ENCODE data around the gene TSPEAR.
"Not testable (repeated sequence)": the region's sequence is repeated elsewhere in the genome, so short reads cannot be mapped to it uniquely, and the experiment has no call there.

Gene TSPEAR

DNA sequence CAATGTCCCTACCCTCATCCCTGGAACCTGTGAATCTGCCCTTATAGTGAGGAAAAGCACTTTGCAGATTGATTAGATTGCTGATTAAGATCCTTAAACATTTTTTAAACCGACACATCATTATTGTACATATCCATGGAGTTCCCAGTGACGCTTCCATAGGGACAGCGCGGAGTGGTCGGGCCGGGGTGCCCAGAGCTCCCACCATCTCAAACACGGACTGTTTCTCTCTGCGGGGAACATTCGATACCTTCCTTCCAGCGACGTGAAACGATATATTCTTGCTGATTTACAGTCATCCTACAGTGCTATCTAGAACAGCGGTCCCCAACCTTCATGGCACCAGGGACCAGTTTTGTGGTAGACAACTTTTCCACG is 10.4 kb downstream of the TSPEAR start:
- DNase-seq, result no peak

DNA sequence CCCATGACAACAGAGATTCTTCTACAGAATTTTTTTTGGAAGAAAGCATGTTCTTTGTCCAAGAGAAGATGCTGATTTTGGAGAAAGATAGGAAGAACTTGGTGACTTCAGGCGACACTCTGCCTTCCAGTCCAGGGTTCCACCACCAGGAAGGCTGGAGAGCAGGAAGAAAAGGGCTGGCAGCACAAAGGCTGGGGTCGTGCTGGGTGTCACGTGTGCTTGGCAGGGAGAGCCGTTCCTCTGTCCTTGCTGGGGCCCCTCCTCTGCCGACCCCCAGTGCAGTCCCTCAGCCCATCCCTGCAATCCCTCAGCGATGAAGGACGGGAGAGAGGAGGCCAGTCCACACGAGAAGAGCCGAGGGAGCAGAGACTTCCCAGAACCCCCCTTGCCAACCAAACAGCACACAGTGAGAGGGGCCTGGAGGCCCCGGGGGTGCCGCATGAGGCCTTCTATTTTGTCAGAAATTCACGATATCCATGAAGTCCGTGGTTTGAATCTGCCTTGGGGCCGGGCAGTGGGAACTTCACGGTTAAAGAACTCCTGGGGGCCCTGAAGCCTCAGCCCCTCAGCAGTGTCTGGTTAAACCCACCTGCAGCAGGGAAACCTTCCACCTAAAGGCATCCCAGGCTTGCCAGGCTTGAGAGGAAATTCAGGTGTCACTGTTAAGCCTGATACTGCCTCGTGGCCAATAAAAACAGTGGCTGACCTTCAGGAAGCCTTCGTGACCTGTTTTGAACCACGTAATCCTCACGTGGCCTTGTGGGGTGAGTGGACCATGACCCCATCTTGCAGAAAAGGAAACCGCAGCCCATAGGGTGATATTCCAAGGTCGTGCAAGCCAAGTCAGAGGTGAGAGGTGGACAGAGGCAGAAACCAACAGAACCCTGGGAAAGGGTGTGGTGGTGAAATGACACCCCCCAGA is 11.0 kb downstream of the TSPEAR start:
- no peak for DNase-seq

DNA sequence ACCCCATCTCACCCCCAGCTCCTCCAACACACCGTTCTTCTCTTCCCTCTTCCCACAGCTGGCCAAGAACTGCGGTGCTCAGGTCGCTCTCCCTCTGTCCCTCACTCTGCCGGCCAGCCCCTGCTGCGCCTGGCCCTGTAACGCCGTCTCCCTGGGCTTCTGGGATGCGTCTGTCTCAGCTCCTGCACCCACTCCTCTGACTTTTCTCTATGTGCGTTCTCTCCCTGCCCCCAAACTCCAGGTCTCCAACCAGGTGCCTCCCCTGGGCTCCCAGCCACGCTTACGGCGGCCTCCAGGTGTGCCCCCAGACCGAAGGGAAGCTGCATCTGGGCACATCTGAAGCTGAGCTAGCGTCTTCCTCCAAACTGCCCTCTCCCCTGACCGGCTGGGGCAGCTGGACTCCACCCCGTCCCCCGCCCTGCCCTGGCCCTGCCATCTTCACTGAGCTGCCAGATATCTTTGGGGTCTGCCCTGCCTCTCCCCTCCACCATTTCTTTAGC is 11.8 kb downstream of the TSPEAR start:
- DNase-seq, result no peak

DNA sequence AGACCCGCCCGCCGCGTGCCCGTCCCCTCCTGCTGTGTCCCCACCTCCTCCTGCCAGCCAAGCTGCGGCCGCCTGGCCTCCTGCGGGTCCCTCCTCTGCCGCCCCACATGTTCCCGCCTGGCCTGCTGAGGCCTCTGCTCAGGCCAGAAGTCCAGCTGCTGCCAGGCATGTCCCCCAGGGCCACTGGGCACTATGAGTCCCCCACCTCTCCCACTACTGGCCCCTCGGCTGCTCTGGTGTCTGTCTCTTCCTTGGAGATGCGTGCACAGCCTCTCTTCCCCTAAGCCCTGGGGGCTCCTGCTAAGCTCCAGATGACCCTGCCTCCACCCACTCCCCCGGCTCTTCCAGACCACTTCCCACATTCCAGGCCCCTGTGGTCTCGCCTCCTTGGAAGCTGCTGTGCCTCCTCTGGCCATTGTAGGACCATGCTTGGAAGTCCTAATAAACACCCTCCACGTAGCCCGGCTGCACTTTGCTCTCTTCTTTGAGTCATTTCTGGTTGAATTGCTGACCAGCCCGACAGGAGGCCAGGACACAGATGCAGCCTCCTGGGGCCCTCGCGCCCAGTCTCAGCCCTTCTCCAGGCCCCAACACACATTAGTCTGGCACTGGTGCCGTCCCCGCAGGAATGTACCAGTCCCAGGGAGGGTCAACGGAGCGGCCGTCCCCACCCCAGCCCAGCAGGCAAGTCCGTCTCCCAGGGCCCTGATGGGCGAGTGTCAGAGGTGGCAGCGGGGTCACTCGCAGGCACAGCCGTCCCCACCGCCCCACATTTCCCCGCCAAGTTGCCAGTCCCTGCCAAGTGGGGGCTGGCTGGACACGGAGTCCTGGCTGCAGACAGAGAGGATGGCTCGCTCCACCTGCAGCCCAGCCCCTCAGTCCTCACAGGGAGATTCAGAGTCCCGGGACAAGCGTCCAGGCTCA is 13.3 kb downstream of the TSPEAR start:
- no peak for DNase-seq

DNA sequence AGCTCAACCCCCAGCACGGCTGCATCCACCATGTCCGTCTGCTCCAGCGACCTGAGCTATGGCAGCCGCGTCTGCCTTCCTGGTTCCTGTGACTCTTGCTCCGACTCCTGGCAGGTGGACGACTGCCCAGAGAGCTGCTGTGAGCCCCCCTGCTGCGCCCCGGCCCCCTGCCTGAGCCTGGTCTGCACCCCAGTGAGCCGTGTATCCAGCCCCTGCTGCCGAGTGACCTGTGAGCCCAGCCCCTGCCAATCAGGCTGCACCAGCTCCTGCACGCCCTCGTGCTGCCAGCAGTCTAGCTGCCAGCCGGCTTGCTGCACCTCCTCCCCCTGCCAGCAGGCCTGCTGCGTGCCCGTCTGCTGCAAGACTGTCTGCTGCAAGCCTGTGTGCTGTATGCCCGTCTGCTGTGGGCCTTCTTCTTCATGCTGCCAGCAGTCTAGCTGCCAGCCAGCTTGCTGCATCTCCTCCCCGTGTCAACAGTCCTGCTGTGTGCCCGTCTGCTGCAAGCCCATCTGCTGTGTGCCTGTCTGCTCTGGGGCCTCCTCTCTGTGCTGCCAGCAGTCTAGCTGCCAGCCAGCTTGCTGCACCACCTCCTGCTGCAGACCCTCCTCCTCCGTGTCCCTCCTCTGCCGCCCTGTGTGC is 14.1 kb downstream of the TSPEAR start, which contains the start of gene KRTAP10-12:
KRTAP10-12 (plus strand) TSS at position 1 of the 639 bp plus-strand sequence; CDS start at position 31, 30 bp downstream.
- not testable (repeated sequence) for DNase-seq

DNA sequence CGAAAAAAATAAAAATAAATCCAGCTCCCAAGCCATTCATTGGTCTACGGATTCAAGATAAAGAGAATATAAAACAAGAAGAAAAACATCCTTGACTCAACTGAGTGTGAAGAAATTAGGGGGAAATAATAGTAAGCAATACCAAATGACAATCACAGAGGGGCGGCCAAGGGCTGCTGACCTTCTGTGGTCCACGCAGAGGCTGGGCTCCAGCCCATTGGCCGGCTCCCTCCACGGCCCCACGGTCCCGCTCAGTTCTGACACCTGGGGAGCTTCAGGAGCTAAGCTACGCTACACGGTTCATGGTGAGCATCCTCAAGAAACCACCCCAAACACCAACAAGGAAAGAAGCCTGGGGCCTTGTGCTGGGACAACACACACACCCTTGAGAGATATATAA is 14.8 kb downstream of the TSPEAR start:
- DNase-seq, result no peak

DNA sequence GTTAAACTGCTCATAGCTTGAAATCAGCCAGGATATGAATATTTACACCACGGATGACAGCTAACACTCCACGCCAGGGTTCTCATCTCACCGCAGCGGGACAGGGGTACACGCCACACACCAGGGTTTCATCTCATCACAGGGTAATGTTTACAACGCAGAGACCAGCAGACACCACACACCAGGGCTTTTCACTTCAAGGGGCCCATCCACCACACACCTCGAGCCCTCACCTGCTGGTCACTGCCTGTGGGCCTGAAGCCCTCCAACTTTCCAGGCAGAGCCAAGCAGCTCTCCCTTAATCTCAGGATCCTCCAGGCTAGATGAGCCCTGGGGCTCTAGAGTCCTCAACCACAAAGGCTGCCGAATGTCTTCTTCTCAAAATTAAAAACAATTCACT is 15.7 kb downstream of the TSPEAR start:
- no peak for DNase-seq

DNA sequence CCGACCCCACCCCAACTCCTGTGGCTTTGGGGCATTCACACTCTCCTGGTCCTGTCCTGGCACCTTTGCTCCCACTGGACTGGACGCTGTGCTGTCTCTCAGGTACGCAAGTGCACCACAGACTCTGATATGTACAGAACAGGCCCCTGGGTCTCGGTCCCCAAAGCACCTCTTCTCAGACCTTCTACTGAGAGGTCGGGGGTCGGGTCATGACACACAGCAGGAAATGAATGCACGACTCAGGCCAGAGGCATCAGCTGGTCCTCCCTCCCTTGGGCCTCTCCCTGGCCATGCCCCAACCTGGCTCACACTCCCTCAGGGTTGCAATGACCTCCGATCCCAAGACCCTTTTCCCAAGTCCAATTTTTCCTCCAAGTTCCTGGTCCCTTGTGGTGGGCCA is 16.2 kb downstream of the TSPEAR start:
- no peak for DNase-seq

DNA sequence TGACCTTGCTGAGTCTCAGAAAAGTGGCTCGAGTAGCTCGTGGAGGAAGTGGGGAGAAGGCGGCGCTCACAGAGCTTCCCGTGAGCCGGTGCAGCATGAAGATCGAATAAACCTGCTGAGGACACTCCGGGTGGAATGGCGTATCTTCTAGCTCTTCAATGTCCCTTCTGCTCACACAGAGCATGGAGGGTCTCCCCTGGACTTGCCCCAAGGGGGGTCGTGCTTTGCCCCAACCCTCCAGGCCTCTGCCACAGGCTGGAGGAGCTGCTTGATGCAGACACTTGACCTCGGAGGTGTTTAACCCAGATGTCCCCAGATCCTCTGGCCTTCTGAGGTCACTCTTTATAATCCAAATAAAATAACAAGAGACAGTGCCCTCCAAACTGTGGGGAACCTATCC is 16.6 kb downstream of the TSPEAR start:
- no peak for DNase-seq

DNA sequence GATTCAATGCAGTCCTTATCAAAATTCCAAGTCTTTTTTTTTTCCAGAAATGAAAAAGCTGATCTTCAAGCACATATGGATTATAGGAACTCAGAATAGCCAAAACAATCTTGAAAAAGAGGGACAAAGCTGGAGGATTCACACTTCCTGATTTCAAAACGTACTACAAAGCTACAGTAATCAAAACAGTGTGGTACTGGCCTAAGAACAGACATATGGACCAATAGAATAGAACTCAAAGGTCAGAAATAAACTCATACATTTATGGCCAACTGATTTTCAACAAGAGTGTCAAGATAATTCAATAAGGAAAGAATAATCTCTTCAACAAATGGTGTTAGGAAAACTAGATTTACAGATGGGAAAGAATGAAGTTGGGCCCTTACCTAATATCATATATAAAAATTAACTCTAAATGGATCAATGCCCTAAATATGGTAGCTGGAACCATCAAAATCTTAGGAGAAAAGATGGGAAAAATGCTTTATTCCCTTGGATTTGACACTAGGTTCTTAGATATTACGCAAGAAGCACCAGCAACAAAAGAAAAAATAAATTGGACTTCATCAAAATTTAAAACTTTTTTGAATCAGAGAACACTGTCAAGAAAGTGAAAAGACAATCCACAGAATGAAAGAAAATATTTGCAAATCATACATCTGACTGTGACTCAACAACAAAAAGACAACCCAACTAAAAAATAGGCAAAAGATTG is 18.4 kb downstream of the TSPEAR start:
- DNase-seq, result no peak

DNA sequence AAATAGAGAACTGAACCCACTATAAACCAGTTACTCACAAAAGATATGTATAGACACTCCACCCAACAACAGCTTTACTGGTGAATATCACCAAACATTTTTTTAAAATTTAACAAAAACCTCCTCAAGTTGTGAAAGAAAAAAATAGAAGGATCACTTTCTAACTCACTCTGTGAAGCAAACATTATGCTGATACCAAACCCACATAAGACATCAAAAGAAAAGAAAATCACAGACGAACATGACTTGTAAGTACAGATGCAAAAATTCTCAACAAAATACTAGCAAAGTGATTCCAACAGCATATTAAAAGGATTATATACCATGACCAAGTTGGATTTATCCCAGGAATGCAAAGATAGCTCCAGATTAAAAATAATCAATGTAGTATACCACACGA is 19.7 kb downstream of the TSPEAR start:
- no peak for DNase-seq

DNA sequence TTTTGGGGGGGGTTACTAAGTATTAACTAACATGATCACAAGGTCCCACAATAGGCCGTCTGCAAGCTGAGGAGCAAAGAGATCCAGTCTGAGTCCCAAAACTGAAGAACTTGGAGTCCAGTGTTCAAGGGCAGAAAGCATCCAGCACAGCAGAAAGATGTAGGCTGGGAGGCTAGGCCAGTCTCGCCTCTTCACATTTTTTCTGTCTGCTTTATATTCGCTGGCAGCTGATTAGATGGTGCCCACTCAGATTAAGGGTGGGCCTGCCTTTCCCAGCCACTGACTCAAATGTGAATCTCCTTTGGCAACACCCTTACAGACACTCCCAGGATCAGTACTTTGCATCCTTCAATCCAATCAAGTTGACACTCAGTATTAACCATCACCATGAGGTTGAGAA is 21.6 kb downstream of the TSPEAR start:
- not testable (repeated sequence) for DNase-seq

DNA sequence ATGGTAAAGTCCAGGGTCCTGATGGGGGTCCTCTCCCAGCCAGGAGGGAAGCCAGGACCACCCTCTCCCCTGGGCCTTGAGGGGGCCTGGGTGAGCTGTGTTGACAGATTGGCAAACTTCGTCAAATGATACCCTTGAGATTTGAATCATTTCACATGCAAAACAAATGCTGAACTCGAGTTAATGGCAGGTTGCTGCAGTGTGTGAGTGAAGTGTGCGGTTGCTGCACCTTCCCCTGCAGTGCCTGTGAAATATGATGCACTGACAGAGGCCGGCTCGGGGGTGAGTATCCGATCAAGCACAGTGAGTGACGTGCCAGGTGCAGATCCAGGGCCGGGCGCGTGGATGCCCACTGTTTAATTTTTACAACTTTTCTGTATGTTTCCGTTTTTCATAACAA is 23.7 kb downstream of the TSPEAR start:
- no peak for DNase-seq

DNA sequence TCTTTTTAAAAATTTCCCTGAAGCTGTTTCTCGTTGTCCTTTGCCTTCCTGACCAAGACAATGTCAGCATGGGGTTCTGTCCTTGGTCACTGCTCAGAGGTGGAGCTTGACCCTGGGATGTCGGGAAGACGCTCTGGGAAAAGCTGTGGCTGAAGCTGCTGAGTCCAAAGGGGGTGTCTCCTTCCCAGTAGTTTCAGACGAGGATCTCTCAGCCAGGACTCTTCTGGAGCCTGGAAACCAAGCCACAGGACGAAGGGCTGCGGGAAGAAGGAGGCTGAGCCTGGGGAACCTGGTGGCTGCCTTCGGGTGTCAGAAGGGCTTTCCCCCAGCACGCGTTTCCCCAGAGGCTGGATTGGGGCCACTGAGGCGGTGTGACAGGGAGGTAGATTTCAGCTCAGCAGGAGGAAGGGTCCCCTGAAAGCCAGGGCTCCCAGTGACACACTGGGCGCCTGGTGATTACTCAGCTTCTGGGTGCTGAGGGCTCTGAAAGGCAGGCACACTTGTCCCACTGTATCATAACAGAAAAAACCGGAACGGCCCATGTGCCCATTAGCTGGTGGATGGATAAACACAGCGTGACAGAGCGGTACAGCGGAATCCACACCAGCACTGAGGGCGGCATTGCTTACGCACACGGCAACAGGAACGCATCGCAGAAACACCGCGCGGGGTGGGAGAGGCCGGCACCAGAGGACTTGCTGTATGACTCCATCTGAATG is 24.4 kb downstream of the TSPEAR start:
- DNase-seq, result no peak

DNA sequence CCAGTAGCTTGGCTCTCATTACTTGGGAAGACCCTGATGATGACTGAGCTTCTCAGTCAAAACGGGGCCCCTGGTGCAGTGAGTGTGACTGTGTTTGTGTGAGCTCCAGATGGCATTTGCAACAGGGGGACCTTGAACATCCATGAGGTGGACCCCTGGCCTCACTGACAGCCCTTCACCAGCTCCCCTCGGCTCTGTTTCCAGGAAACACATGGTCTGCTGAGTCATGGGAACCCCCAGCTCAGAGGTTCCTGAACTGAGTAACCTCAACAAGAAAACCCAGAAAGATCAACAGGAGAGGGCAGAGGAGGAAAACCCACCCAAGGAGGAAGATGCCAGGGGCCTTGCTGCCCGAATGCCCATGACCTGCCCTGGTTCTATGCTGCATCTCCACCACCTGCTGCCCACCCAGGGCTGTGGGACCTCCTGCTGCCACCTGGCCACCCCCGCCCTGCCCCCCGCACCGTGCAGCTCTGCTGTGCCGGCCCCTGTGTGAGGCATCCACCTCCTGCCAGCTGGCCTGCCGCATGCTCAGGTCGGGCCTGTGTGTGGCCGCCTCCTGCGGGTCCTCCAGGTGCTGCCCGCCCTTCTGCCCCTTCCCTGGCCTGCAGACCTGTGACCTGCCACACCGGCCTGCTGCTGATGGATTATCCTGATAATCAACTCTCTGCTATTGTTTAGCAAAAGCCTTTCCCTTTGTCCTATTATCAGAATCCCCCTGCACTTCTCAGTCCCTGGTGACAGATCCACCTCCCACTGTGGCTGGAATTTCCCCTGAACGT is 25.2 kb downstream of the TSPEAR start:
- DNase-seq, result no peak

DNA sequence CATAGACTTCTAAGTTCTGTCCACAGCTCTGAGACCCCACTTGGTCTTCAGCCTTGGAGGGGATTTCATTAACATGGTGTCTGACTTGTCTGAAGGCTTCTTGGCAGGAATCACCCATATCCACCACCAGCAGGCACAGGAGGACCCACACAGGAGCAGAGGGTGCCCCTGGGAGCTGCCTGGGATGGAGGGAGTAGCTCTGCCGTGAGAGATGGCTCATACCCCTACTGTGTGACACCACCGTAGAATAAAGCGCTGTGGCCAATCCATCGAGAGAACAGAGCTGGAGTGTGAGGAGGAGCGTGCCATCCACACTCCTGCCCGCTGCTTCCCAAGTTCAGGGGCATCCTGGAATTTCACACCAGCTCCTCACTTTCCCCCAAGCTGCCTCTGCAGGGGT is 26.3 kb downstream of the TSPEAR start:
- DNase-seq, result not testable (repeated sequence)

DNA sequence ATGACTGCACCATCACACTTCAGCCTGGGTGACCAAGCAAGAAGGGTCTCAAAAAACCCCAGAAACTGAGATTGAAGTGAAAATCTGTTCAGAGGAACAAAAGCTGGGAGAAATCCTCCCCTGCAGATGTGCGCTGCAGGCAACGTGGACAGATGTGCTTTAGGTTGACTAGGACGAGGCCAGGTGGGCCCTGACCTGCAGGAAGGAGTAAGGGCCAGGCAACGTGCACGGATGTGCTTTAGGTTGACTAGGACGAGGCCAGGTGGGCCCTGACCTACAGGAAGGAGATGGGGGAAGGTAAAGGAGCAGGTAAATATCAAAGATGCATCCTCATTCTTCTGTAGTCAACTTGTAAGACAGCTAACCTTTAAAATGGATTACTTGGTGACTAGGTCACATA is 26.9 kb downstream of the TSPEAR start:
- DNase-seq, result no peak

DNA sequence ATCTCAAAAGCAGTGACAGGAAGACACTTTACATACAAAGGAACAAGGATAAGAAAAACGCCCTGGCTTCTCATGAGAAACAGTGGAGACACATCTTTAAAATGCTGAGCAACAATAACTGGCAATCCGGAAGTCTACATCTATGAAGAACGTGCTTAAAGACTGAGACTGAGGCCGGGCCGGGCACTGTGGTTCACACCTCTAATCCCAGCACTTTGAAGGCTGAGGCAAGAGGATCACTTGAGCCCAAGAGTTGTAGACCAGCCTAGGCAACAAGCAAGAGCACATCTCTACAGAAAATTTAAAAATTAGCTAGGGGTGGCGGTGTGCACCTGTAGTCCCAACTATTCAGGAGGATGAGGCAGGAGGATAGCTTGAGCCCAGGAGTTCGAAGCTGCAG is 27.3 kb downstream of the TSPEAR start:
- no peak for DNase-seq

DNA sequence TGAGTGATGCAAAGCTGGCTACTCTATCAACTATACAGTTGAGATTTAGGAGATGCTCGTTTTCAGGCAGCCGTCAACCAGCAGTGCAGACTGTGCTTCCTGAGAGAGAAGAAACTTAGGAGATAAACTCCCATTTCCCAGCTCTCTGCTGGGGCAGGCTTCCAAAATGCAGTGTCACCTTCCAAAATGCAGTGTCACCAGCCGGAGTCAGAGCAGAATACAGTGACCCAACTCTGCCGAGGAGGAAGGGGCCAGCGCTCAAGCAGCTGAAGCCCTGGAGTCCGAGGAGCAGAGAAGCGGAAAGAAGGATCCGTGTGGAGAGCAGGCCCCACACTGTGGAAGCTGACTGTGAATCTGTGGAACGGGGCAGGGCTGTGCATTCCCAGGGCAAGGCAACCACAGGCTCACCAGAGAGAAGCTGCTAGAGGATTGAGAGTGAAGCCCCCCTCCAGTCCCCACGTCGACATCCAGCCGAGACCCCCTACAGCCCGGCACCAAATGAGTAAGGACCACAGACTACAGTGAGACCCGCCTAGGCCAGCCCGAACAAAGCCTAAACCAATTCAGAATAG is 28.7 kb downstream of the TSPEAR start:
- DNase-seq, result no peak

DNA sequence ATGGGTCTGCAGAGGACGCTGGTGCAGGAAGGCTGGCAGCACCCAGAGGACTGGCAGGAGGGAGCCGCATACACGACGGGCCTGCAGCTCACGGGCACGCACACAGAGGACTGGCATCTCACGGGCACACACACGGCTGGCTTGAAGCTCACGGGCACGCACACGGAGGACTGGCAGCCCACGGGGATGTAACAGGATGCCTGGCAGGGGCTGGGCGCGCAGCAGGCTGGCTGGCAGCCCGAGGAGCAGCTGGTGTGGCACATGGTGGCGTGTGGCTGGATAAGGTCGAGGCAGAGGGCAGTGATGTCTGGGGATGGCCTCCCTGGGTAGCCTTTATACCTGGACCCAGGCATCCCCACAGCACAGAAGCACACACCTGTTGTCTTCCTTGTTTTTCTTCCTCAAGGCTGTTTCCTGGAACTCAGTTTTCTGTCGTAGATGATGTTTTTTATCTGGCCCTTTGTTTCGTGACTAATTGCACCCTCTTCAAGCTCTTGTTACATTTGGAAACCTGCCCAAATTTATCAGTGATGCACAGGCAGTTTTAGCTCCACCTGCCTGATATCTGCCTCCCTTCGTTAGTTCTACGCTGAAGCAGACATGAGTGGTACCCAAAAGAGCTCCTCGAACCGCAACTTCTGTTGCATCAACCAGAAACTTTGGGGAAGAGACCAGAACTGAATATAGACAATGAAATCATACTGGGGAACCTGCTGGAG is 29.4 kb downstream of the TSPEAR start, which contains the start of gene KRTAP12-1:
KRTAP12-1 (minus strand) TSS at position 303 of the 719 bp plus-strand sequence; CDS start at position 263, 40 bp downstream.
- DNase-seq, result no peak
